ENCODE results near the gene RBMS2.

Gene RBMS2

DNA sequence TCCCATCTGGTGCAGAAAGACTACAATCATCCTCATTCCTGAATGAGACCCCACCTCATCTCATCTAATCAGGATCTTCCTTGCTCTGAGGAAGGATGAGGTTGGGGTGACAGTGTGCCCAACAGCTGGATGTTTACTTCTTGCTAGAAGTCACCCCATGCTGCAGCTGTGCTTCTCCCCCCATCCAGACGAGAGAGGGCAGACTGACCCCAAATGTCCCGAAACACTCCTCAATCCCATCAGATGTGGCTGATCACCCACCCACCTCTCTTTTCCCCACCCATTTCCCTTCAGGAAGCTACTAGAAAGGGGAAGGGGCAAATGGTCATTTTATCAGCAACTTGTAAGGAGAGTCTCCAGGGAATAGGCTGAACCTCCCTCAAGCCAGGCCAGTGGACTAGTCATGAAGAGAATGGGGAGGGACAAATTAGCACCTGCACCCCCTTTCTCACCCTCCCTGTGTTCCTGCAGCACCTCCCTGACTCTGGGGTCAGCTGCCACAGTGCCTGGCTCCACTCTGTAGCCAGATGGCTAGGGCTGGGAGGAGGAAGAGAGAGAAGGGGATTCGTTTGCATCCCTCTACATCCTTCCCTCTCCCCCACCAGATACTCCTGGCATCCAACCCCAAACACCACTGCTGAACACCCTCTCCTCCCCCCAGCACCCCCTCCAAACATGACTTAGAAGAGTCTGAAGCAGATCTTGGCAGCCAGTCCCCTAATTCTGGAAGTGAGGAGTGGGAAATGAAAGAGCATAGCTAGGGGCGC, 111.3 kb downstream of the RBMS2 start:
- DNase-seq: no peak

DNA sequence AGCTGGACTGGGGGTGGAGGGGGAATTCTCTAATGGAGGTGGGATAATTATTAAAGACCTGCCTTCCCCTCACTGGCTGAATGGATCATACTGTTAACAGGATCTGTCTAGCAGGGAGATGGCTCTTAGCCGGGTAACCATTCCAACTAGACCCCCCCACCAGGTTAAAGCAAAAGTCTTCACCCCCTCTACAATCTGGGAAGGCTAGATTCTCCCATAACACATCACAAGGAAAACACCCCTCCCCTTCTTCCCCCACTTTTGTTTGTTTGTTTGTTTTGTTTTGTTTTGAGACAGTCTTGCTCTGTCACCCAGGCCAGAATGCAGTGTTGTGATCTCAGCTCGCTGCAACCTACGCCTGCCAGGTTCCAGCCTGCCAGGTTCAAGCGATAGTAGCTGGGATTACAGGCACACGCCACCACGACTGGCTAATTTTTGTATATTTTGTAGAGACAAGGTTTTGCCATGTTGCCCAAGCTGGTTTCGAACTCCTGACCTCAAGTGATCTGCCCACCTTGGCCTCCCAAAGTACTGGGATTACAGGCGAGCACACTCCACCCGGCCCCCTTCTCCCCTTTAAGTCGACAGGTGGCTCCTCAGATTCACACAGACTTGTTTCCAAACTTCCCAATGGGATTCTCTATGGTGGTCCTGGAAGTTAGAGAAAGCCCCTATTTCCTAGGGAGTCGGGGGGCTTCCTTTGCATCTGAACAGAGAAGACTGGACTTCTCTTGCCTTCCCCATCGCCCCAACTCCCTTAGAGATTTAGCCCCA, 112.0 kb downstream of the RBMS2 start:
- no peak for DNase-seq

GRCh38 chr12:56634242-56634836, 112.7 kb downstream of the RBMS2 start:
- DNase-seq: no peak

DNA sequence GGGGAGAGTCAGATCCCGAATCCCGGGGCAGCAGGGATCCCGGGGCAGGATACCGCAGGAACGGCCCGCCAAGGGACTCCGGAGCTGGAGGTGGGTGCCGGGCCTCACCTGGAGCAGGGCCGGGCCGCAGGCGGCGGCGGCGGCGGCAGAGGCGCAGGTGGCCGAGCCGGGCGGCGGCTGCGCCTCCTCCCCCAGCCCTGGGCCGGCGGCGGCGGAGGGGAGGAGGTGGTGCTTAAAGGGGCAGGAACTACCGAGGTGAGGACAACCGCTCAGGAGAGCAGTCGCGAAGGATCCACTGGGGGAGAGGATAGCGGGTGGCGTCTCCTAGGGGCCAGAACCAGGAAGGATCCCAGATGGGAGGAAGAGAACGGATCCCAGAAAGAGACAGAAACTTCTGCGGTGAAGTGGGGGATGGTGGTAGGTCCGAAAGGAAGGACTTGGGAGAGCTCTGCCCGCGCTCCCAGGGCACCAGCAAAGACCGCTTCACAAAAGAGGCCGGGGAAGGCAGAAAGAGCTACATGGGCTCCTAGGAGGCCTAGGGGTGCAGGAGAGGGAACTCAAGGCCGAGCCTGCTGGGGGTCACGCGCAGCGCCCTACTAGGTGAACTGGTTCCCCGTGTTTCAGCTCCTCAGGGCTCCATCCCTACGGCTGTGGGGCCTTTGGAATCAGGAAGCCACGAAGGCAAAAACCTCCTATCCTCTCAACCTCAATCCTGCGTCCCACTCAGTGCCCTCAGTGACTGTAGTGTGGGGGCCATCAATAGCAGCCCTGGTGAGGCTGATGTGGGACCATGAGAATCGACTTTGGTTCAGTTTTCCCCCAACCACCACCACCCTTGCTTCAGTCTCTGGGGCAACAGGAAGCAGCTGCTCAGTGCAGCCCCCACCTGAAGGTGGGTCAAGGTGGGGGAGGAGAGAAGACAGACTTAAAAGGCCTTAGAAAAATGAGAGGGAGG, 113.5 kb downstream of the RBMS2 start:
- peak; percentile 87 for DNase-seq

DNA sequence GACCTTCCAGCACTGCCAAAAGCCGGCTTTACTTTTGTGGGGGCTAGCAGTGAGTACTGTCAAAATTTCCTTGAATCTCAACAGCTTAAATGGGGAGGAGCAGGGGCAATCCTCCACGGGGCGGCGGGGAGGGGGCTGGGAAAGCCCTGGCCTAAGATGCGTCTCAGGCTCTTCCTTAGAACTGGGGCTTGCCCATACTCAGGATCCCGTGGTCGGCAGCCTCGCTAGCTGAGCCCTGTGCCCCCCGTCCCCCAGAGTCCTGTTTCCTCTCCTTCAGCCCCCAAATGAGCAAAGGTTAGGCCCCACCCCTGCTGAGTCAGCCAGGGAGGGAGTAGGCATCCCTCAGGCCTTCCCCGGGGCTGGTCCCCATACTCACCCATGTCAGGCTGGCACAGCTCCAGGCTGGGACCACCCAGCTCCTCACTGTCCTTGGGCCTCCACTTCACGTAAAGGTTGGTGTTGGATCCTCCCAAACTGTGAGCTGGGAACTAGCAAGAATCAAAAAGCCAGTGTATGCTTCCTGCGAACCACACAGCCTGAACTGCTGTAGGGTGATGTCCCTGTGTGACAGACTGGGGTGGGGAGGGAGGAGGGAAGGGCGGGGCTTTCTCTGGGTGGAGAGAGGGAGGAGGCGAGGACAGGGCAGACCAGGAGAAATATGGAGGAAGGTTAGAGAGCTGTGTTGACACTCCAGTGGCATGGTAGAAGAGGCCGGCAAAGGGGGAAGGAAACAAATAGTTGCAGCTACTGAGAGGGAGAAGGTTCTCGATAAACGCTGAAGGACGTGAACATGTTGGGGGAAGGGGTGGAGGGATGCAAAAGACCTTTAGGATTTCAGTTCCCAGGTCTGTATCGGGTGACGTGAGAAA, 114.4 kb downstream of the RBMS2 start:
- DNase-seq: peak; percentile 83

GRCh38 chr12:56636675-56637540, 115.3 kb downstream of the RBMS2 start:
- DNase-seq: peak; percentile 97

DNA sequence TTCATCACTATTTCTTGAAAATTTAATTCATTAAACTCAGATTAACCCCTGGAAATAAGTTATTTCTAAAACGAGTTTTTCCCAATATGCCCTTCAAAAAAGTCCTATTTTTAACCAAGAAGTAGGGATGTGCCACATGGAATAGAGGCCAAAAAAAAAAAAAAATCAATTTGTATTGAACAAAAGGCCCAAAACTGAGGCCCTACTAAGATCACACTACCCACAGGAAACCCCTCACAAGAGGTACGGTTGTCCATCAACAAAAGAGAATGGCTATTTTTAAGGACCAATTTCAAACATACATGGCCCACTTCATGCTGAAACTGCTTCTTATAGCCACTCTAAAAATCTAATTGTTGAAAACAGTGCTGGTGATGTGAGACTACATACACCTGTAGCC, 116.0 kb downstream of the RBMS2 start:
- no peak for DNase-seq

GRCh38 chr12:56641219-56641618, 119.6 kb downstream of the RBMS2 start:
- no peak for DNase-seq

DNA sequence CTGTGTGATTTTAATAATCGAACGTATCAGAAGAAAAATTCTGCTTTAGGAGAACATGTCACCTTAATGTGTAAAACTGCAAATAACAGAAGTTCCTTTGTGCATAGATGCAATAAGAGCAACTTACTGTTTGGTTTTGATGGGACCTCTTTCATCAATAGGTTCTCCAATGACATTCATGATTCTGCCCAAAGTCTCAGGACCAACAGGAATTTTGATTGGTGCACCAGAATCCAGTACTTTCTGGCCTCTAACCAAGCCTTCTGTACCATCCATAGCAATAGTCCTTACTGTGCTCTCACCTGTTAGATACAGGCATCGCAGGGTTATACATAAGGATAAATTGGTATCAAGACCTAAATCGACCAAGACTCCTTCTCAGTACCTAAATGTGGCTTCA, 123.0 kb downstream of the RBMS2 start:
- DNase-seq: no peak

DNA sequence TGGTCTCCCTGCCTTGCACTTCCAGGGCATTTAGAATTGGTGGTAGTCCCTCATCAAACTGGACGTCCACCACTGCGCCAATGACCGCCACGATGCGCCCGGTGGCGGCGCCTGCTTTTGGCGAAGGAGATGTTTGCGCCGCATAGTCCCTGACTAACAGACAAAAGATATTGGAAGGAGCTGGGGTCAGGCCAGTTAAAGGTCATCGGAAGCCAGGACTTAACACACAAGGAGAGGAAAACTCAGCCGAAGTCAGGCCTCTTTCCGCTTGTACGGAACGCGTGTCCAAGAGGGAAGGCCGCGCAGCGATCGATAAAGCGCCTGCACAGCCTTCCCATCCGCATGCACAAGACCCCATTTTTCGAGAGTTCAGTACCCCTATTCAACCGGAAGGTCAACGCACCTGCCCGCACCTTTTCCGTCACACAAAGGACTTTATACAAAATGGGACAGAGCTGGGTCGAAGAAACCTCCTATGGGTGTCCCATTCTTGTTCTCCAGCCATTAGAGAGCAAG, 123.6 kb downstream of the RBMS2 start:
- no peak for DNase-seq
